ENCODE data around the gene DNAJB2.
"Not testable (repeated sequence)": the region's sequence is repeated elsewhere in the genome, so short reads cannot be mapped to it uniquely, and the experiment has no call there.

DNA sequence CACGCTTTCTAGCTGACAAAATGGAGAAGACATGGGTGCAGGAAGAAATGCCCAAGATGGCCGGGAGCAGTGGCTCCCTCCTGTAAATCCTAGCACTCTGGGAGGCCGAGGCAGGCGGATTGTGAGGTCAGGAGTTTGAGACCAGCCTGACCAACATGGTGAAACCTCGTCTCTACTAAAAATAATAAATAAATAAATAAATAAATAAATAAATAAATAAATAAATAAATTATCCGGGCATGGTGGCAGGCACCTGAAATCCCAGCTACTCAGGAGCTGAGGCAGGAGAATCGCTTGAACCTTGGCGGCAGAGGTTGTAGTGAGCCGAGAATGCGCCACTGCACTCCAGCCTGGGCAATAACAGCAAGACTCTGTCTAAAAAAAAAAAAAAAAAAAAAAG is 20.2 kb upstream of the DNAJB2 start:
- TF ChIP-seq, protein P1, sequence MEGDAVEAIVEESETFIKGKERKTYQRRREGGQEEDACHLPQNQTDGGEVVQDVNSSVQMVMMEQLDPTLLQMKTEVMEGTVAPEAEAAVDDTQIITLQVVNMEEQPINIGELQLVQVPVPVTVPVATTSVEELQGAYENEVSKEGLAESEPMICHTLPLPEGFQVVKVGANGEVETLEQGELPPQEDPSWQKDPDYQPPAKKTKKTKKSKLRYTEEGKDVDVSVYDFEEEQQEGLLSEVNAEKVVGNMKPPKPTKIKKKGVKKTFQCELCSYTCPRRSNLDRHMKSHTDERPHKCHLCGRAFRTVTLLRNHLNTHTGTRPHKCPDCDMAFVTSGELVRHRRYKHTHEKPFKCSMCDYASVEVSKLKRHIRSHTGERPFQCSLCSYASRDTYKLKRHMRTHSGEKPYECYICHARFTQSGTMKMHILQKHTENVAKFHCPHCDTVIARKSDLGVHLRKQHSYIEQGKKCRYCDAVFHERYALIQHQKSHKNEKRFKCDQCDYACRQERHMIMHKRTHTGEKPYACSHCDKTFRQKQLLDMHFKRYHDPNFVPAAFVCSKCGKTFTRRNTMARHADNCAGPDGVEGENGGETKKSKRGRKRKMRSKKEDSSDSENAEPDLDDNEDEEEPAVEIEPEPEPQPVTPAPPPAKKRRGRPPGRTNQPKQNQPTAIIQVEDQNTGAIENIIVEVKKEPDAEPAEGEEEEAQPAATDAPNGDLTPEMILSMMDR (conservative IDR thresholded peaks at IDR 0.05 in 1 of 2, IDR thresholded peaks at IDR 0.05 in 1 of 2; ENCODE audit: extremely low read depth in 1 of 2, insufficient read depth in 1 of 2, low read depth in 1 of 2, low read length in 2 of 2): not testable (repeated sequence)
- not testable (repeated sequence) for TF ChIP-seq EZH2 (IDR thresholded peaks at IDR 0.05; ENCODE audit: borderline replicate concordance, low read length)
